Fibroblast of peridontal ligament (primary cell): ENCODE measurements around the gene KLC3.

ENCODE experiments used
- DNase-seq: peaks from one replicate; pipeline ENCODE4 v3.0.0-alpha.2; 2010; ENCODE audit errors: extremely low read depth

KLC3 gene

GRCh38 chr19:45370410-45371204 lies 30.1 kb downstream of the KLC3 start, which contains the start of gene ERCC2:
Gene ERCC2 (minus strand): TSS chr19:45370573. CDS start chr19:45370540, 33 bp downstream.
- peak; percentile 99 for DNase-seq

- peak; percentile 96 for DNase-seq
These were observed 35.6 kb downstream of the KLC3 start for GRCh38 chr19:45376045-45376724.

- DNase-seq = no peak
These were observed 39.6 kb downstream of the KLC3 start for GRCh38 chr19:45380107-45380506.

- no peak for DNase-seq
These were observed 41.9 kb downstream of the KLC3 start for GRCh38 chr19:45382426-45382825.

GRCh38 chr19:45385392-45386221 lies 45.1 kb downstream of the KLC3 start:
- DNase-seq = no peak

GRCh38 chr19:45391346-45391745 lies 50.8 kb downstream of the KLC3 start:
- no peak for DNase-seq

GRCh38 chr19:45391871-45392665 lies 51.5 kb downstream of the KLC3 start:
- DNase-seq = no peak

- no peak for DNase-seq
These were observed 55.5 kb downstream of the KLC3 start for GRCh38 chr19:45395821-45396617.

- DNase-seq = no peak
These were observed 59.6 kb downstream of the KLC3 start for GRCh38 chr19:45400192-45400591.
